HL-60 (cell line): Measurements from ENCODE around the gene ANXA3.

Experiments used
- DNase-seq, 2 experiments: peaks; one replicate each; pipeline ENCODE4 v3.0.0-alpha.2; 2010 to 2020; ENCODE audit warnings: low read depth in 1 of 2, low spot score in 1 of 2
- H3K27ac ChIP-seq: fragments of 250-450 bp; sonication (Bioruptor Pico); replicated peaks from 2 replicates; pipeline ENCODE4 v1.5.1; 2020; ENCODE audit warnings: mild to moderate bottlenecking, moderate library complexity
- H3K27me3 ChIP-seq: fragments of 250-450 bp; sonication (Bioruptor Pico); 2 replicates; pipeline ENCODE4 v1.5.1; 2021; ENCODE audit warnings: mild to moderate bottlenecking, moderate library complexity; ENCODE audit not compliant: insufficient read depth, poor library complexity, severe bottlenecking
- H3K4me3 ChIP-seq: replicated peaks from 2 replicates; pipeline ENCODE4 v1.5.1; 2011; ENCODE audit warnings: mild to moderate bottlenecking, control low read depth, low read length; ENCODE audit not compliant: insufficient read depth
- CTCF ChIP-seq: IDR thresholded peaks from one replicate; pipeline ENCODE4 v1.5.1; 2011; ENCODE audit warnings: low read length, control low read depth, inconsistent platforms; ENCODE audit not compliant: insufficient read depth
- GABPA ChIP-seq: IDR thresholded peaks from 2 replicates; pipeline ENCODE4 v1.6.1; 2012; ENCODE audit warnings: low read depth
- POLR2AphosphoS5 ChIP-seq: IDR thresholded peaks from 2 replicates; pipeline ENCODE4 v1.6.1; 2012; ENCODE audit warnings: low read depth
- REST ChIP-seq: IDR thresholded peaks from 2 replicates; pipeline ENCODE4 v1.6.1; 2012; ENCODE audit warnings: low read depth; ENCODE audit not compliant: insufficient replicate concordance
- SPI1 ChIP-seq: IDR thresholded peaks from 2 replicates; pipeline ENCODE4 v1.6.1; 2012; ENCODE audit warnings: low read depth, mild to moderate bottlenecking, borderline replicate concordance

The ANXA3 gene

GRCh38 chr4:78644063-78644691 is 92.6 kb downstream of the ANXA3 start:
- Histone ChIP-seq H3K27me3 (no peaks in the 10 kb centered on the region), H3K4me3 (no peak overlapping the region), H3K27ac (no peak overlapping the region)
- no peak for TF ChIP-seq REST
- no peak for TF ChIP-seq SPI1
- no peak for TF ChIP-seq GABPA
- no peak for TF ChIP-seq POLR2AphosphoS5
- TF ChIP-seq CTCF: no peak
- DNase-seq: no peak

GRCh38 chr4:78644744-78645330 is 93.3 kb downstream of the ANXA3 start:
- DNase-seq: peak in 1 of 2 experiments; percentile 78
- H3K4me3 ChIP-seq: no peak overlapping the region

More at GRCh38 chr4:78644744-78645330, 93.3 kb downstream of the ANXA3 start:
- Histone ChIP-seq H3K27me3 (no peaks in the 10 kb centered on the region), H3K27ac (no peak overlapping the region)
- TF ChIP-seq REST: no peak
- peak; percentile 90 for TF ChIP-seq CTCF
- peak; percentile 26; the same call in 1 of the 2 replicates for TF ChIP-seq SPI1
- TF ChIP-seq GABPA: no peak
- no peak for TF ChIP-seq POLR2AphosphoS5
